CD4-positive, alpha-beta T cell treated with Interleukin-17A for 1 hour (primary cell): ENCODE measurements around the gene PFKFB3.
"Not testable (repeated sequence)": the region's sequence is repeated elsewhere in the genome, so short reads cannot be mapped to it uniquely, and the experiment has no call there.

Experiments
- DNase-seq: peaks from one replicate; pipeline ENCODE4 v3.0.0-alpha.2; 2020

The PFKFB3 gene

DNA sequence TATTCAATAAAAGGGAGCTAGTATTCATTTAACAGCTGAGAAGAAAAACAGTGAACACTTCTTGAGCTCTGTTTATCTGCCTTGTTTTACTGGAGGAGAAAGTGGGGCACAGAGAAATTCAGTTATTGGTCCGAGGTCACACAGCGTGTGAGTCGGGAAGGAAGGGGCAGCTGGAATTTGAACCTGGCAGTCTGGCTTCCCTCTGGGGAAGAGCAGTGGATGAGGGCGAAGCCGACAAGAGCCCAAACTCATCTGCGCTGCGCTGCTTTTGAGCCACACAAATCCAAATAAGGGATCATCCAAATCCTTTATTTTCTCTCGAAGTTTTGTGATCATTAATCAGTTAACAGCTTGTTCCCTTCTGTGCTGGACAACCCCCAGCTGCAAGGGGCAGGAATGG lies 23.7 kb upstream of the PFKFB3 start:
- no peak for DNase-seq

DNA sequence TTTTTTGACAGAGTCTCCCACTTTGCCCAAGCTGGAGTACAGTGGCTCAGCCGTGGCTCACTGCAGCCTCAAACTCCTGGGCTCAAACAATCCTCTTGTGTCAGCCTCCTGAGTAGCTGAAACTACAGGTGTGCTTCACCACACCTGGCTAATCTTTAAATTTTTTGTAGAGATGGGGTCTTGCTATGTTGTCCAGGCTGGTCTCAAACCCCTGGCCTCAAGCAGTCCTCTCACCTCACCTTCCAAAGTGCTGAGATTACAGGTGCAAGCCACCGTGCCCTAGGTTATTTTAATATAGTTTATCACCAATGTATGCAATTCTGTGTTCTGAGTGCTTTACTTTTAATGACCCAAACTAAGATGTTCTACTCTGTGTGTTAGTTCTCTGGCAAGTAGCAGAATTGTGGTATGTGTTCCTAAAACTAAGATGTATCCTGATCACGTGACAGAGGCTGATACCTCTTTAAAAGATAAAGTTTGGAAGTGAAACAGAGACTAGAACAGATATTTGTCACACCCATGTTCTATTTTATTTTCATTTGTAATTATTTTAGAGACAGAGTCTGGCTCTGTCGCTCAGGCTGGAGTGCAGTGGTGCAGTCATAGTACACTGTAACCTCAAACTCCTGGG lies 22.1 kb upstream of the PFKFB3 start:
- DNase-seq = no peak

DNA sequence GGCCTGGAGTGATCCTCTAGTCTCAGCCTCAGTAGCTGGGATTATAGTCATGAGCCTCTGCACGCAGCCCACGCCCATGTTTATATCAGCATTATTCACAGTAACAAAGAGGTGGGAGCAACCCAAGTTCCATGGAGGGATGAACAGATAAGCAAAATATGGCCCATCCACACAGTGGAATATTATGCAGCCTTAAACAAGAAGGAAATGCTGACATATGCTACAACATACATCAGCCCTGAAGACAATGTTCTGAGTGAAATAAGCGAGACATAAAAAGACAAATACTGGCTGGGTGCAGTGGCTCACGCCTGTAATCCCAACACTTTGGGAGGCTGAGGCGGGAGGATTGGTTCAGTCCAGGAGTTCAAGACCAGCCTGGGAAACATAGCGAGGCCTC lies 21.5 kb upstream of the PFKFB3 start:
- no peak for DNase-seq

DNA sequence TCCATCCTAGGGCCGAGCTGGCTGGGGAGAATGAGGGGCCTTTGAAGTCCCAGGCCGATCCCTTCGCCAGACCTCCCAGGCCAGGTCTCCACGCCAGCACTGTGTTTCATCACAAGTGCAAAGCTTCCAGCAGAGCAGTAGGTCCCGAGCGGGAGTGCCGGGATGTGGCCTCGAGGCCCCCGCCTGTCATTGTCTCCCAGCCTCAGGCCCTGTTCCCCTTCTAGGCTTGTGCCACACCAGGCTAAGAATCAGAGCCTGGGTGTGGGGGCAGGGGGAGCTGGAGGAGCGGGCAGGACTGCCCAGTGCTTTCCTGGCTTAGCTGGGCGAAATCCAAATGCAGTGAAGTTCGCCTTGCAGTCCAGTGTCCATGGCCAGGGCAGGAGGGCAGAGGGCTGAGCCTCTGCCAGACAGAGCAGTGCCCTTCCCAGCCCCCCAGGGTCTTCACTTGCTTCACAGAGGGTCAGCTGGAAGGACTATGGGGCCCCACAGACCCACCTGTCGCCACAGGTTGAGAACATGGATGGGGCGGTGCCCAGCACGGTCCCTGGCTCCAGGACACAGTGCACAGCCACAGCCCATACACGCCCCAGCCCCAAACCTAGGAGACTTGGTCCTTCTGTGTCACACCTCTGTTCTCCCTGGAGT lies 20.2 kb upstream of the PFKFB3 start:
- no peak for DNase-seq

DNA sequence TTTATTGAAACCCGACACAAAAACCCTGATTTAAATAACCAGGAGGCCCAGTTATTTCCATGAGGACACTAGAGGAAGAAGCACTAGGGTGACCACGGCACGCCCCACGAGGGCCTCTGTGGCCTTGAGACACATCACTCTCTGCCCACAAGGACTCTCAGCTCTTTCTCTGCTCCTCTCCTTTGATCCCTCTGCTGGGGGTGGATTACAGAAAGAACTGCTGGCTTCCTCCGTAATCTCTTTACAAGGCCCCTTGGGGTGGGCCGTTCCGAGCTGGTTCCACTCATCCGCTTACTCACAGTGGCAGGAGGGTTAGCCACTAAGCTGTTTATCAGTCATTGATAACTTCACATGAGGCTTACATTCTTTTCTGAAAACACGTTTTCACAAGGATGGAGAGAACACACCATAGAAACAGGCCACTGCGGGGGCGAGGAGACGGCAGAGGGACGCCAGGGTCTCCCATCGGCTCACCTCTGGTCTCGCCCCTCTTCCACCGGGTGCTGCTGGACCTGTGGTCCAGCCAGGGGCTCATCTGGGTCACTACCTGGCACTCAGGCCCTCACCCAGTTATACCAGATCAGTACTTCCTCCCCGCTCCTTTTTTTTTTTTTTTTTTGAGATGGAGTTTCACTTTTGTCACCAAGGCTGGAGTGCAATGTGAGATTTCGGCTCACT lies 17.6 kb upstream of the PFKFB3 start:
- DNase-seq = no peak

DNA sequence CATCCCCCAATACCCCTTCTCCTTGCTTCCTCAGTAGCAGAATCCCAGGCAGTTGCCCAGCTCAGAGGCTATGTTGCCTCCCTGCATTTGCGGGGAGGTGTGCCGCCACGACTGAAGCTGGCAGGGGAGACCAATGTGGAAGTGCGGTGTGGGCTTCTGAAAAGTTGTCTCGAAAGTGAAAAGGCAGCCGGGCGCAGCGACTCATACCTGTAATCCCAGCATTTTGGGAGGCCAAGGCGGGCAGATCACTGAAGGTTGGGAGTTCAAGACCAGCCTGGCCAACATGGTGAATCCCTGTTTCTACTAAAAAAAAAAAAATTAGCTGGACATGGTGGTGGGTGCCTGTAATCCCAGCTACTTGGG lies 15.9 kb upstream of the PFKFB3 start:
- DNase-seq = no peak

DNA sequence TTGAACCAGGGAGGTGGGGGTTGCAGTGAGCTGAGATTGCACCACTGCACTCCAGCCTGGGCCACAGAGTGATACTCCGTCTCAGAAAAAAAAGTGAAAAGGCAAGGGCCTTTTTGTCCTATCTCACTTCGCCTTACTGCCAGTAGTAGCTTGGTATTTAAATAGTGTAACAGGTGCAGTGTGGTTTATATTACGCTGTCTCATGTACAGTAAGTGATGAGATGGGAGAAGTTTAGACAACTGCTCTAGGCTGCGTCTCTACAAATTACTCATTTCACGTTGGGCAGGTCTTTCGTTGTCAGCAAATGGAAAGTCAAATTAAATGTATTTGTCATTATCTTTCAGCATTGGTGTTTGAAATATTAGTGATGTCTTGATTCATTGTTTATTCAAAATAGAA lies 15.5 kb upstream of the PFKFB3 start:
- DNase-seq = no peak

DNA sequence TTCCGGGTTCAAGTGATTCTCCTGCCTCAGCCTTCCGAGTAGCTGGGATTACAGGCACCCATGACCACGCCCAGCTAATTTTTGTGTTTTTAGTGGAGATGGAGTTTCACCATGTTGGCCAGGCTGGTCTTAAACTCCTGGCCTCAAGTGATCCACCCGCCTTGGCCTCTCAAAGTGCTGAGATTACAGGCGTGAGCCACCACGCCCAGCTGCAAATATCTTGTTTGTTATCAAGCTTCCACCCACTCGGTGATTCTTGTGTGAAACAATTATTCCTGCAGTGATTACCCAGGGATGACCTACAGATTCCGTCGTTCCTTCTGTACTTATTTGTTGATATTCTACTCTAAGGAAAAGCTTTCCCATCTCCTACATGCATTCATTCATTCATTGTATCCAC lies 12.7 kb upstream of the PFKFB3 start:
- DNase-seq = not testable (repeated sequence)

DNA sequence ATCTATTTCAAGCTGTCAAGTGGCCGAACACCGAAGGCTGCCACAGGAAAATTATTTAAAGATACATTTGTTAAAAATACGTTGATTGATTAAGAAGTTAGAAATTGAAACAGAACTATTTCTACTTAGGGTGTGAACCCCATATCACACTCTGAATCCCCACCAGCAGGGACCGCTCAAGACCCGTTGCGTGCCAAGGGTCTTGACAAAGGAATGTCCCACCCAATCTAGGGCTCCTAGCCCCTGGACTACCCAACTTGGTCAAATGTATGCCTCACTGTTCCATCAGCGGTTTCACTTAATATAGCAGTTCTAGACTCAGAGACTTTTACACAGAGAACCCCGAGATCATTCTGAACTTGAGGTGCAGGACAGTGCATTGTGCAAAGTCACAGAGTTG lies 11.6 kb upstream of the PFKFB3 start:
- DNase-seq = no peak

DNA sequence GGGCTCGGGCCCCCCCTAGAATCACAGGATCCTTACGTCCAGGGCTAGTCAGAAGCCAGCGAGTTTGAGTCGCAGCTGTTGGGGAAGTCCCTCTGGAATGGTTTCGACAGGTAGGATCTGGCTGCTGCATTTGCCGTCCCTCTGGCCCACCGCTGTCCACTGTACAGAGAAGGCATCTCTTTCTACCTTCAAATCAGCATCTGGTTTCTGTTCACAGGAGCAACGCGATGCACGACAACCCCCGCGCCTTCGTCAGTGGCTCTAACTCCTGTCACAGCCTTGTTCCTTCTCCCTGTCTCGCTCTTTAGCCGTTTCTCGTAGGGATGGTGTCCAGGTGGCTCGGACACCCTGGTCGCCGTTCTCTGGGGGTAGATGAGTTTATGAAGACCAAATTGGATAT lies 11.2 kb upstream of the PFKFB3 start:
- no peak for DNase-seq

DNA sequence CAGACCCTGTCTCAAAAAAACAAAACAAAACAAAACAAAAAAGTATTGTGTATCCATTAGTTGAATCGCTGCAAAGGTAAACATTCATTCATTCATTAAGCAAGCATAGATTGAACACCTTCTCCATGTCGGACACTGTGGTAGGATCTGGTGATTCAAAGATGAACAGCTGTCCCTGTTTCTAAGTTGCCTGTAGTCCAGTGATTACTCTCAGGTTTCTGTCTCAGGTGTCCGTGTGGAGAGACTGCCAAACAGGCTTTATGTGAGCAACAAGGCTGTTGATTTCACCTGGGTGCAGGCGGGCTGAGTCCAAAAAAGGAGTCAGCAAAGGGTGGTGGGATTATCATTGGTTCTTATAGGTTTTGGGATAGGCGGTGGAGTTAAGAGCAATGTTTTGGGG lies 9.4 kb upstream of the PFKFB3 start:
- not testable (repeated sequence) for DNase-seq

DNA sequence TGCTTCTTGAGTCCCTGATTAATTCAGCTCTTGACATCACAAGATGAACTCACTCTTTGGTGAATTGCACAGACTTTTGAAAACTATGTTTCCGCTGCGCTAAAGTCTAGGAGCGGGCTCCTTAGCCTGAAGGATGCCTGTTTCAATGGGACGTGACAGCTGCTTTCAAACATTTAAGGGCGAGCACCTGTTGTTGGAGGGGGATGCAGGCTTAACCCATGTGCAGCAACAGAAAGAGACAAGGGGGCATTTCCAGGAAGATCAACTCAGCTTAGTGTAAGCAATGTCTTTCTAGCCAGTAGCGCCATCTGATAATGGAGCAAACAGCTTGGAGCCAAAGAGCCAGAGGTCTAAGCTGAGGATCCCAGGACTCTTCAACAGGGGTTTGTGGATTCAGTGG lies 8.4 kb upstream of the PFKFB3 start:
- DNase-seq = no peak

DNA sequence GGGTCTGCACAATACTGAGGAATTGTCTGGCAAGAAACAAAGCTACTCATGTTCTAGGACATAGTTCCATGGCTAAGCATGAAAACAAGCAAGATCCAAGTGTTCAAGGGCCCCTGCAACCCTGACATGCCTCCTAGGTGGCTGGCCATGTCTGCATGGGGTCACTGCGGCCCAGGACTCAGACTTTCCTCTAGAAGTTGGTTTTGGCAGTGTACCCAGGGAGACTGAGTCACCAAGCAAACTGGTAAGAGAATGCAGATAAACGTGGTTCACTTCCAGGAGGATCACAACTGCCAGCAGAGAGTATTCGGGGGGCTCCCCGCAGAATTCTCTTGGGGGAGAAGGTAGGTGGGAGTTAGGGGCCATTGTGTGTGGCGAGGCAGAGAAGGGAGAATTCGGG lies 7.4 kb upstream of the PFKFB3 start:
- no peak for DNase-seq

DNA sequence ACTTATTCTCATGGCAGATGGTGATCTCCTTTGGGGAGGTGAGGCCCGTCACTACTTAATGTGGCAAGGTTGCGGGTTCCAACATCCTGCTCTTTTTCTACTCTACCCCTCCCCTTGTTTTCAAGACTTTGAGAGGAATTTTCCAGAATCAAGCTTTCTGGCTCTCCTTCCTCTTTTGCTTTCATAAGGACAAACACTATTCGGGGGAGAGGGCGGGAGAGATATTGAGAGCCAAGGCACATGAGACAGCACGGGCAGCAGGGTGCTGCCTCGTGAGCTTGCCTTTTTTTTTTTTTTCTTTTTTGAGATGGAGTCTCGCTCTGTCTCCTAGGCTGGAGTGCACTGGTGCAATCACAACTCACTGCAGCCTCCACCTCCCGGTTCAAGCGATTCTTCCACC lies 6.9 kb upstream of the PFKFB3 start:
- DNase-seq = no peak

DNA sequence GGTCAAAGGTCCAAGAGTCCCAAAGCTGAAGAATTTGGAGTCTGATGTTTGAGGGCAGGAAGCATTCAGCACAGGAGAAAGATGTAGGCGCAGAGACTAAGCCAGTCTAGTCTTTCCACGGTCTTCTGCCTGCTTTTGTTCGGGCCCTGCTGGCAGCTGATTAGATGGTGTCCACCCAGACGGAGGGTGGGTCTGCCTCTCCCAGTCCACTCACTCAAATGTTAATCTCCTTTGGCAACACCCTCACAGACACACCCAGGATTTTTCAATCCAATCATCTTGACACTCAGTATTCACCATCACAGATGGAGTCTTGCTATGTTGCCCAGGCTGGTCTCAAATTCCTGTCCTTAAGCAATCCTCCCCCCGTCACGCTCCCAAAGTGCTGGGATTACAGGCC lies 6.2 kb upstream of the PFKFB3 start:
- DNase-seq = not testable (repeated sequence)

DNA sequence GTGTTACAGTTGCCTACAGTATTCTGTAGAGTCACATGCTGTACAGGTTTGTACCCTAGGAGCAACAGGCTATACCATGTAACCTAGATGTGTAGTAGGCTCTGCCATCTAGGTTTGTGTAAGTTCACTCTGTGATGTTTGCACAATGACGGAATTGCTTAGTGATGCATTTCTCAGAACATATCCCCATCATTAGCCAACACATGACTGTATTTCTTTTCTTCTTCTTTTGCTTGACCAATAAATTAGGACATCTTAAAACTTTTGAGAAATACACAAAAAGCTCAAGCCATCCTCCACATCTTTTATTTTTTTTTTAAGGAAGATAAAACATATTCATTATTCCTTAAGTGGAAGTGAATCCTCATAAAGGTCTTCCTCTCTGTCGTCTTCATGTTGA lies 5.4 kb upstream of the PFKFB3 start:
- no peak for DNase-seq

DNA sequence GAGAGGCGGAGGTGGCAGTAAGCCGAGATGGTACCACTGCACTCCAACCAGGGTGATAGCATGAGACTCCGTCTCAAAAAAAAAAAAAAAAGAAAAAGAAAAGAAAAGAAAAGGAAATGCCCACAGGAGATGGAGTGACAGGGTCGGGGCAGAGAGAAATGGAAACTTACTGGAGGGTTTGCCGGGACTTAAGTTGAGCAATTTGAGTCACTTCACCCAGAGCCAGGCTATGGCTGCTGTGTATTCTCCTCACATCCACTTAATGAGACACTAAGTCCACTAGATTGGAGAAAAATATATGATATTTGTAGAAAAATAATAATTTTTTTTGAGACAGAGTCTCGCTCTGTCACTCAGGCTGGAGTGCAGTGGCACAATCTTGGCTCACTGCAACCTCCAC lies 4.6 kb upstream of the PFKFB3 start:
- no peak for DNase-seq

DNA sequence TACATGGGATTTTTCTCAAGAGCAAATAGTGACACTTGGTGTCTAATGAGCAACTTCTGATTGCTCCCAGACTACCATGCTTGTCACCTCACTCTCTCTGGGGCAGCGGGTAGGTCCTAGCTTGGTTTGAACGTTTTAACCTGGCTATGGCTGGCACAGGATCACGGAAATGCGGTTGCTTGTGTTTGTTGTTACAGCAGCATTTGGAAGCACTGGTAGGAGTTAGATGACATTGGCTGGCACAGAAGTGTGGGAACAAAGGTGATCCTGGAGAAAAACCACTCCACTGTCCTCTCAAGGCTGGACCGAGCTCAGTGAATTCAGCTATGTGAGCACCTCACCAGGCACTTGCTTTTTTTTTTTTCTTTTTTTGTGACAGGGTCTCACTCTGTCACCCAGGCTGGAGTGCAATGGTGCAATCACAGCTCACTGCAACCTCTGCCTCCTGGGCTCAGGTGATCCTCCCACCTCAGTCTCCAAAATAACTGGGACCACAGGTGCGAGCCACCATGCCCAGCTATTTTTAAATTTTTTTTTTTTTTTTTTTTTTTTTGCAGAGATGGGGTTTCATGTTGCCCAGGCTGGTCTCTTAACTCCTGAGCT lies 3.5 kb upstream of the PFKFB3 start:
- DNase-seq = no peak

DNA sequence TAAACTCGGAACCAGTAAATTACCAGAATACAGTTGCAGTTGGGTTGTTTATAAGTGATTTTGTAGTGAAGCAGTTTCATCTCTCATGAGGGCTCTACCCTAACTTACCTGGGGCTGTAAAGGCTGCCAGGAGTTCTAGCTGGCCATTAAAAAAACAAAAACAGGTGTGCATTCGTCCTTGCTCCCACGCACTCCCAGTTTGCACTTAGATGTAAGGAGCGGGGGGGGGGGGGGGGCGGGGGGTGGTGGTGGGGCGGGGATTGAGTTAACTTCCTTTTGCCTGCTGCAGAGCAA lies 2.3 kb upstream of the PFKFB3 start:
- no peak for DNase-seq

DNA sequence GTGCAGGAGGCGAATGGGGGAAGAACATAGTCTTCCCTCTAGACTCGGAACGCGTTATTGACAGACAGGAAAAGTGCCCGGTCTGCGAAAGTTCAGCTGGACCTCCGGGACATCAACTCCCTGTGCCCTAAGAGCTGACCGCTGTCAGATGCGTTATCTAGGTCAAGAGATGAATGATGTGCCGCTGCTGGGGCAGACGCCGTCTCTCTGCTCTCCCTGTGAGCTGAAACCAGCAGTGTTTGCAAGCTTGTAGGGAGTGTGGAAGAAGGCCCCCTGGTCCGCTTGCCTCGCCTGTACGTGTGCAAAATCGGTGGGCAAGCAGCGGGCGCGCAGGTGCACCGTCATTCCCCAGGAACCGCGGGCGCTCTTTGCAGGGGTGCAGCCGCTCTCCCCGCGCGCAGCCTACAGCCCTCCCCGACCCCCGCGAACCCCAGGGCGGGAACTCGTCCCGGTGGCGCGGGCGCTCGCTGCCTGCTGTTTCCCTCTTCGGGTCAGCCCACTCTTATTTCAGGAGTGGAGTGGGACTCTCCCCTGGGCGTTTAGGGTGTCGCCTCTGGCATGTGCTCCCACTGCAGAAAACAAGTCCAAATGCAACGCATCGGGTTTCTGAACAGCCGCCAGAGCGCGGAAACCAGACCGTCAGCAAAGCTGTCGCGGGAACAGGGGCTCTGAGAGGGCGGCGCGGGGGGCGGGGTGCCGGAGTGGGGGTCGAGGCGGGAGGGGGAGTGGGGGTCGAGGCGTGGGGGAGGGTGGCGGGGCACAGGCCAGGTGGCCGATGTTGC lies 1.8 kb upstream of the PFKFB3 start:
- DNase-seq = peak; percentile 34

DNA sequence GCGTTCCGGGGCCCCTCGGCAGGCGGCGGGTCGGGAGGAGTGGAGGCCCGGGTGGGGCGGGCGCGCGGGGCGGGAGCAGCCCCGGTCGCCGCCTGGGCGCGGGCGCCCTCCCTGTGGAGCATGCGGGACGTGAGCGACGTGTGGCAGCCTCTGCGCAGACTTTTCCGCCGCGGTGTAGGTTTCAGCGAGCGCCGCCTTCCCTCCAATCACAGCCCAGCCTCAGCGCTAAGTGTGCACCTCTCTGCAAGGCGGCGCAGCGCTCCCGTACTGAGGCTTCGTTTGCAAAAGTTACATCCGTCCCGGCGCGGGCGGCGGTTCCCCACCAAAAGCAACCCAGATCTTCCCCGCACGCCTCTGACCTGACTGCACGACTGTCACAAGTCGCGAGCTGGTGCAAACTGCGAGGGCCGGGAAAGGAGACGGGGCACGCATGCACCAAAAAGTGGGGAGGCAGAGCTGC lies 1.2 kb upstream of the PFKFB3 start:
- peak; percentile 81 for DNase-seq

DNA sequence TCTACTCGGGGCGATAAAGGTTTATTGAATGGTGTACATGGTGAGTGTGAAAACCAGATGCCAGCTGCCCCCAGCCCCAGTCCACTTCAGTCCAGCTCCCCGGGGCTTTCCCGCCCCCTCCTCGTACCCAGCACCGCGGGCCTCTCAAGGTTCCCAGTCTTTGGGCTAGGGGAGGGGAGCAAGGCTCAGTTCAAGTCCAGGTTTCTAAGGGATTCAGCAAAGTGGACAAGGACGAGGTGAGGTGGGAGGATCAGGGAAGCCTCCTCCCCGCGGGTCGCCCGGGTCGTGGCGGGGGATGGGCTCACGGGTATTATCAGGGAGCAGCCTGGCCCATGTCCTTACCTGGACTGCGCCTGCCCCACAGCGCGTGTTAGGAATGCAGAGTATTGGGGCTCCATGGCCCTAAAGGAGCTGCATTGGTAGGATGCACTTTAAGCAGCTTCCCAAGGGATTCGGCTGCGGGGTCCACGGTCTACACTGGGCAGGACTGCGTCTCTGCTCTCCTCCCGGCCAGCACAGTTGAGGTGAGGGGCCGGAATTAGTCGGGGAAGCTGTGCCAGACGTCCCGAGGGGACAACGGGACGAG lies 541 bp upstream of the PFKFB3 start:
- no peak for DNase-seq
